HG02885 (cell line): Measurements from ENCODE around the gene IFIT5.
"Not testable (repeated sequence)": the region's sequence is repeated elsewhere in the genome, so short reads cannot be mapped to it uniquely, and the experiment has no call there.

ENCODE experiments used
- ATAC-seq: cut with Tn5 transposase; IDR thresholded peaks from one replicate; pipeline ENCODE4 v1.9.1; 2021; ENCODE audit warnings: mild to moderate bottlenecking; ENCODE audit not compliant: unreplicated experiment, poor library complexity

Gene IFIT5

GRCh38 chr10:89425000-89425399, 10.6 kb downstream of the IFIT5 start:
- ATAC-seq, result no peak

GRCh38 chr10:89426230-89426868, 12.0 kb downstream of the IFIT5 start:
- peak; percentile 39 for ATAC-seq

GRCh38 chr10:89427629-89428028, 13.3 kb downstream of the IFIT5 start:
- no peak for ATAC-seq

GRCh38 chr10:89428877-89429276, 14.5 kb downstream of the IFIT5 start:
- ATAC-seq, result no peak

GRCh38 chr10:89431977-89432376, 17.6 kb downstream of the IFIT5 start:
- no peak for ATAC-seq

GRCh38 chr10:89438525-89438924, 24.2 kb downstream of the IFIT5 start:
- no peak for ATAC-seq

- ATAC-seq, result no peak
Measured at GRCh38 chr10:89440226-89441009, 26.1 kb downstream of the IFIT5 start.

- no peak for ATAC-seq
Measured at GRCh38 chr10:89442289-89442688, 27.9 kb downstream of the IFIT5 start.

GRCh38 chr10:89444819-89445218, 30.5 kb downstream of the IFIT5 start:
- ATAC-seq, result not testable (repeated sequence)

- ATAC-seq, result no peak
Measured at GRCh38 chr10:89450901-89451300, 36.5 kb downstream of the IFIT5 start.

- ATAC-seq, result no peak
Measured at GRCh38 chr10:89452193-89452592, 37.8 kb downstream of the IFIT5 start.

GRCh38 chr10:89454561-89455347, 40.4 kb downstream of the IFIT5 start:
- no peak for ATAC-seq

GRCh38 chr10:89458291-89458690, 43.9 kb downstream of the IFIT5 start:
- ATAC-seq, result no peak

- ATAC-seq, result no peak
Measured at GRCh38 chr10:89458784-89459183, 44.4 kb downstream of the IFIT5 start.

GRCh38 chr10:89463846-89464537, 49.6 kb downstream of the IFIT5 start:
- no peak for ATAC-seq

GRCh38 chr10:89465196-89465595, 50.8 kb downstream of the IFIT5 start:
- no peak for ATAC-seq

GRCh38 chr10:89466599-89467035, 52.2 kb downstream of the IFIT5 start:
- ATAC-seq, result no peak

- ATAC-seq, result no peak
Measured at GRCh38 chr10:89468191-89468965, 54.0 kb downstream of the IFIT5 start.

GRCh38 chr10:89469517-89469916, 55.1 kb downstream of the IFIT5 start:
- no peak for ATAC-seq
